Panc1 (cell line): Measurements from ENCODE around the gene ITPR2. TPM values are rescaled to one million over a fixed set of nuclear protein-coding genes. Genes with fewer than 3 reads are reported as not detected.

Source experiments
- ATAC-seq: fragments of 200-7000 bp; cut with Tn5 transposase; 2 replicates; pipeline ENCODE4 v1.9.1; 2020; ENCODE audit warnings: mild to moderate bottlenecking, moderate library complexity
- BruUV-seq: library from RNA; stranded (reverse); fragments of 400-500 nt; replicated peaks from 2 replicates; lab custom pipeline; 2021; lab: Mats Ljungman, UMichigan
- CTCF ChIA-PET: fragments of 300-600 bp; sonication (Branson Sonifier 250); formaldehyde crosslinking; loops from one replicate; lab custom pipeline; 2022; ENCODE audit warnings: antibody characterized with exemption; lab: Charles Lee
- POLR2A ChIA-PET: fragments of 300-600 bp; sonication (Branson Sonifier 250); formaldehyde crosslinking; loops from one replicate; lab custom pipeline; 2022; ENCODE audit warnings: antibody characterized with exemption; lab: Charles Lee
- DNase-seq: peaks from one replicate; pipeline ENCODE4 v3.0.0-alpha.2; 2010; ENCODE audit warnings: low read depth, low spot score
- H3K27ac ChIP-seq: 2 replicates; pipeline ENCODE4 v1.5.1; 2011; ENCODE audit warnings: mild to moderate bottlenecking, low read length, inconsistent platforms
- H3K27me3 ChIP-seq: fragments of 200-500 bp; sonication (Bioruptor generic); 2 replicates; pipeline ENCODE4 v1.6.0; 2014; ENCODE audit warnings: low read length, inconsistent platforms; ENCODE audit not compliant: control insufficient read depth, insufficient read depth
- H3K36me3 ChIP-seq: fragments of 200-500 bp; sonication (Bioruptor generic); 2 replicates; pipeline ENCODE4 v1.5.1; 2014; ENCODE audit warnings: inconsistent platforms, mild to moderate bottlenecking, low read length, moderate library complexity; ENCODE audit not compliant: control insufficient read depth, insufficient read depth
- H3K4me1 ChIP-seq: 2 replicates; pipeline ENCODE4 v1.5.1; 2011; ENCODE audit warnings: inconsistent platforms, mild to moderate bottlenecking, low read length, moderate library complexity; ENCODE audit not compliant: control insufficient read depth, insufficient read depth
- H3K4me3 ChIP-seq, 2 experiments: 2 replicates each; pipeline ENCODE4 v1.5.1; 2011 to 2012; ENCODE audit warnings: low read depth in 2 of 2, low read length in 2 of 2, mild to moderate bottlenecking in 2 of 2, inconsistent platforms in 1 of 2, moderate library complexity in 1 of 2
- H3K9me3 ChIP-seq: fragments of 200-500 bp; sonication (Bioruptor generic); 2 replicates; pipeline ENCODE4 v1.5.1; 2014; ENCODE audit warnings: low read depth, mild to moderate bottlenecking, inconsistent platforms, low read length, moderate library complexity; ENCODE audit not compliant: control insufficient read depth, insufficient read depth
- POLR2AphosphoS5 ChIP-seq: IDR thresholded peaks from 2 replicates; pipeline ENCODE4 v1.6.1; 2012; ENCODE audit warnings: mild to moderate bottlenecking, low read depth, low read length, moderate library complexity
- SIN3A ChIP-seq: IDR thresholded peaks from 2 replicates; pipeline ENCODE4 v1.6.1; 2012; ENCODE audit warnings: low read depth, mild to moderate bottlenecking, low read length, moderate library complexity, borderline replicate concordance; ENCODE audit not compliant: insufficient read depth
- TCF7L2 ChIP-seq: IDR thresholded peaks from 2 replicates; pipeline ENCODE4 v1.6.1; 2011; ENCODE audit warnings: mild to moderate bottlenecking, low read depth, low read length, inconsistent platforms
- in situ Hi-C: cut with HindIII; loops from 2 replicates; pipeline ENCODE4 v1.10.0; 2016; ENCODE audit warnings: low sequenced_read_pairs, low pct_unique_long_range_greater_than_20kb
- intact Hi-C: fragments of 100-400 bp; cut with micrococcal nuclease; formaldehyde crosslinking; loops from one replicate; pipeline ENCODE4 v1.10.0; 2022; ENCODE audit not compliant: unreplicated experiment
- total RNA-seq: library from RNA; stranded (reverse); gene quantifications from one replicate; pipeline ENCODE4 v1.2.1, GENCODE V29; 2021; ENCODE audit not compliant: unreplicated experiment
- TF ChIP-seq, protein P1 (sequence below): fragments of 450-650 bp; IDR thresholded peaks from 2 replicates; pipeline ENCODE4 v1.5.1; 2017; ENCODE audit warnings: mild to moderate bottlenecking
- TF ChIP-seq, protein P2 (sequence below), 2 experiments: IDR thresholded peaks; 2 replicates each; pipeline ENCODE4 v1.6.1; 2011 to 2012; ENCODE audit warnings: low read depth in 2 of 2, control low read depth in 1 of 2, low read length in 1 of 2, mild to moderate bottlenecking in 1 of 2, moderate library complexity in 1 of 2; ENCODE audit not compliant: insufficient read depth in 1 of 2

ITPR2 gene
- total RNA-seq, 1 experiment from 2014 or later, result 41.8 TPM

DNA sequence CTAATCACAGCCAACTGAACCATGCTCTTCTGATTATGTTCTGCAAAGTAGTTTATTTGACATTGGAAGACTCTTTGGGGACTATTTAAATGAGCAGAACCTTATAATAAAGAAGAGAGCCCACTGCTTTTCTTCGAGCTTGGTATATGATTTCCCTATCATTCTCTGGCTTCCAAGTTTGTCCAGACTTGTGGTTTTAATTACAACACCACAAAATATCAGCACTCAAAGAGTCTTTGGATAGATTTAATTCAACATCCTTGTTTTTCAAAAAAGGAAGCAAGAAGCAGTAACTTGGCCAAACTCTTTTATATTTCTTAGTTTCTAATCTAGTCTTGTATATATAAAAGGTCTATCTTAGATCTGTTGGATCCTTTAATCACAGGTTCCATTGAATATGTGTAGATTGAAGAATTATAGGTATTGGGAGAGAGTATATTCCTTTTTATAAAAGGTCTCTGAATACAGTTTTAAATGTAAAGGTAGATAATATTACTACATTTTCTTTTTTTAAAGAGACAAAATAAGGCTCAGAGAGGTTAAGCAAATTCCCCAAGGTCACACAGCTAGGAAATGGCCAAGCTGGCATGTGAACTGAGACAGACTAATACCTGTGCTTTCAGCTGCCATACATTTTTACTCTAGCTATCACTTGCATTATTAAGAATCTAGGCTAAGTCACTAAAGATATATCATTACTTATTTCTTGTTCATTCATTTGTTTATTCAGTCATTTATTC, 464.8 kb downstream of the ITPR2 start:
- intact Hi-C loops, result no loop called here
- no peak overlapping the region for H3K4me3 ChIP-seq
- ChIA-PET CTCF (no interaction called here), POLR2A (no interaction called here)
- DNase-seq (no peak), ATAC-seq (no peak)
- no peaks in the 10 kb centered on the region for H3K9me3 ChIP-seq
- in situ Hi-C loops, result no loop called here
- H3K4me1 ChIP-seq, result no peaks in the 10 kb centered on the region
- no peaks in the 10 kb centered on the region for H3K36me3 ChIP-seq
- no peaks in the 10 kb centered on the region for H3K27me3 ChIP-seq
- H3K27ac ChIP-seq, result no peak overlapping the region
- TF ChIP-seq SIN3A, result no peak
- no peak for TF ChIP-seq TCF7L2
- TF ChIP-seq, protein P1, sequence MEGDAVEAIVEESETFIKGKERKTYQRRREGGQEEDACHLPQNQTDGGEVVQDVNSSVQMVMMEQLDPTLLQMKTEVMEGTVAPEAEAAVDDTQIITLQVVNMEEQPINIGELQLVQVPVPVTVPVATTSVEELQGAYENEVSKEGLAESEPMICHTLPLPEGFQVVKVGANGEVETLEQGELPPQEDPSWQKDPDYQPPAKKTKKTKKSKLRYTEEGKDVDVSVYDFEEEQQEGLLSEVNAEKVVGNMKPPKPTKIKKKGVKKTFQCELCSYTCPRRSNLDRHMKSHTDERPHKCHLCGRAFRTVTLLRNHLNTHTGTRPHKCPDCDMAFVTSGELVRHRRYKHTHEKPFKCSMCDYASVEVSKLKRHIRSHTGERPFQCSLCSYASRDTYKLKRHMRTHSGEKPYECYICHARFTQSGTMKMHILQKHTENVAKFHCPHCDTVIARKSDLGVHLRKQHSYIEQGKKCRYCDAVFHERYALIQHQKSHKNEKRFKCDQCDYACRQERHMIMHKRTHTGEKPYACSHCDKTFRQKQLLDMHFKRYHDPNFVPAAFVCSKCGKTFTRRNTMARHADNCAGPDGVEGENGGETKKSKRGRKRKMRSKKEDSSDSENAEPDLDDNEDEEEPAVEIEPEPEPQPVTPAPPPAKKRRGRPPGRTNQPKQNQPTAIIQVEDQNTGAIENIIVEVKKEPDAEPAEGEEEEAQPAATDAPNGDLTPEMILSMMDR, result no peak
- TF ChIP-seq, protein P2, sequence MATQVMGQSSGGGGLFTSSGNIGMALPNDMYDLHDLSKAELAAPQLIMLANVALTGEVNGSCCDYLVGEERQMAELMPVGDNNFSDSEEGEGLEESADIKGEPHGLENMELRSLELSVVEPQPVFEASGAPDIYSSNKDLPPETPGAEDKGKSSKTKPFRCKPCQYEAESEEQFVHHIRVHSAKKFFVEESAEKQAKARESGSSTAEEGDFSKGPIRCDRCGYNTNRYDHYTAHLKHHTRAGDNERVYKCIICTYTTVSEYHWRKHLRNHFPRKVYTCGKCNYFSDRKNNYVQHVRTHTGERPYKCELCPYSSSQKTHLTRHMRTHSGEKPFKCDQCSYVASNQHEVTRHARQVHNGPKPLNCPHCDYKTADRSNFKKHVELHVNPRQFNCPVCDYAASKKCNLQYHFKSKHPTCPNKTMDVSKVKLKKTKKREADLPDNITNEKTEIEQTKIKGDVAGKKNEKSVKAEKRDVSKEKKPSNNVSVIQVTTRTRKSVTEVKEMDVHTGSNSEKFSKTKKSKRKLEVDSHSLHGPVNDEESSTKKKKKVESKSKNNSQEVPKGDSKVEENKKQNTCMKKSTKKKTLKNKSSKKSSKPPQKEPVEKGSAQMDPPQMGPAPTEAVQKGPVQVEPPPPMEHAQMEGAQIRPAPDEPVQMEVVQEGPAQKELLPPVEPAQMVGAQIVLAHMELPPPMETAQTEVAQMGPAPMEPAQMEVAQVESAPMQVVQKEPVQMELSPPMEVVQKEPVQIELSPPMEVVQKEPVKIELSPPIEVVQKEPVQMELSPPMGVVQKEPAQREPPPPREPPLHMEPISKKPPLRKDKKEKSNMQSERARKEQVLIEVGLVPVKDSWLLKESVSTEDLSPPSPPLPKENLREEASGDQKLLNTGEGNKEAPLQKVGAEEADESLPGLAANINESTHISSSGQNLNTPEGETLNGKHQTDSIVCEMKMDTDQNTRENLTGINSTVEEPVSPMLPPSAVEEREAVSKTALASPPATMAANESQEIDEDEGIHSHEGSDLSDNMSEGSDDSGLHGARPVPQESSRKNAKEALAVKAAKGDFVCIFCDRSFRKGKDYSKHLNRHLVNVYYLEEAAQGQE (IDR thresholded peaks at IDR 0.05; ENCODE audit: insufficient read depth in 1 of 2, low read depth in 2 of 2, low read length in 1 of 2), result no peak
- no peak for TF ChIP-seq POLR2AphosphoS5
- BruUV-seq, result no TSS peak

DNA sequence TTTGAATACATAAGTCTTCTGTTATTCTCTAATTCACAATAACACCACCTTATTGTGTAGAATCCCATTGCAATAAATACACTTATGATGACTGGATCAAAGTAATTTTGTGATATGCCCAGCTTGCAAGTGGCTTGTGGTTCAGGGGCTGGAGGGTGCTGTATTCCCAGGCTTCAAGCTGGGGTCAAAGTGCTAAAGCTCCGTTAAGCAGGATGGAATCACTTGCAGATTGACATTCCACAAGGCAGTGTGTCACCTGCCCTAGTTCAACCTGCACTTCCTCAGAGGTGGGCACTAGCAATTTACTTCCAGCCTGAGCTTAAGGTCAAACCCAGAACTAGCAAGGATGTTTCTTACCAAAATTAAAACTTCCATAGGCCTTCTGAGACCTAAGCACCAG, 471.0 kb downstream of the ITPR2 start:
- no peak overlapping the region for H3K4me3 ChIP-seq
- TF ChIP-seq SIN3A, result no peak
- TF ChIP-seq, protein P1, result no peak
- TF ChIP-seq, protein P2 (IDR thresholded peaks at IDR 0.05; ENCODE audit: insufficient read depth in 1 of 2, low read depth in 2 of 2, low read length in 1 of 2), result no peak
- TF ChIP-seq POLR2AphosphoS5, result no peak
- TF ChIP-seq TCF7L2, result no peak
- in situ Hi-C loops, result no loop called here
- no peak for ATAC-seq
- no TSS peak for BruUV-seq
- no peaks in the 10 kb centered on the region for H3K9me3 ChIP-seq
- no peaks in the 10 kb centered on the region for H3K27me3 ChIP-seq
- no peak overlapping the region for H3K27ac ChIP-seq
- no peaks in the 10 kb centered on the region for H3K4me1 ChIP-seq
- DNase-seq, result no peak
- POLR2A ChIA-PET, result interaction anchor here (0.6 kb wide), 1 partner anchor 30 kb away, joined by 4 read pairs; no protein-coding TSS in a partner anchor
- H3K36me3 ChIP-seq, result no peaks in the 10 kb centered on the region
- intact Hi-C loops, result no loop called here
- CTCF ChIA-PET, result no interaction called here
